NT2/D1 (cell line): ENCODE measurements around the gene INTS12.

Experiments used
- YY1 ChIP-seq: IDR thresholded peaks from 2 replicates; pipeline ENCODE4 v1.6.1; 2011; ENCODE audit not compliant: insufficient read length, insufficient read depth
- ZNF274 ChIP-seq: IDR thresholded peaks from 2 replicates; pipeline ENCODE4 v1.6.1; 2011; ENCODE audit warnings: mild to moderate bottlenecking, low read depth, low read length

DNA sequence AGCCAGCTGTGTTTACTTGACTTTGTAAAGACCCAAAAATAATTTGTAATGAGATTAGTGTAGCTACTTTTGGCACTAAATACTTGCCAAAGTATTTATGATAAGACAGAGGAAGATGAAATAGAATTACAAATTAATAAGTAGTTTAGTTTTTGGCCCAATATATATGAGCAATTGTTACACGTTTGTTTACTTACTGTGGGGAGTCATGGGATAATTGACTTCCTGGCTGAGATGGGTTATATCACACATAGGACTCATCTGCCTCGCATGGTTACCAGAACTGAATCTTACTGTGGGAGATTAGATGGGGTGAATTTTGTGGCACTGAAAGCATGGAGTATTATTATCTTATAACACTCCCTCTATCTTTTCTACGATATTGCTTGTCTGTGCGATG lies 66.6 kb downstream of the INTS12 start:
- no peak for TF ChIP-seq YY1
- no peak for TF ChIP-seq ZNF274
